Upper lobe of left lung (tissue), 6 donors: ENCODE results near the gene LHB. TPM values are rescaled to one million over a fixed set of nuclear protein-coding genes. Genes with fewer than 3 reads are reported as not detected.

Experiments
- ATAC-seq, 2 donors: fragments of 200-7000 bp; cut with Tn5 transposase; one replicate each; pipeline ENCODE4 v1.9.1; 2022; ENCODE audit warnings: mild to moderate bottlenecking in 2 of 2, moderate library complexity in 2 of 2; ENCODE audit not compliant: low FRiP score in 2 of 2
- DNase-seq, 2 donors: peaks; one replicate each; pipeline ENCODE4 v3.0.0-alpha.2; 2019 to 2020
- H3K27ac ChIP-seq, 4 donors: fragments of 200-600 bp; sonication (generic); one replicate each; pipeline ENCODE4 v1.5.1; 2016 to 2019
- H3K27me3 ChIP-seq, 4 donors: fragments of 200-600 bp; sonication (generic); one replicate each; pipeline ENCODE4 v1.5.1; 2017 to 2019
- H3K36me3 ChIP-seq, 4 donors: fragments of 200-600 bp; sonication (generic); one replicate each; pipeline ENCODE4 v1.5.1; 2016 to 2019
- H3K4me1 ChIP-seq, 4 donors: fragments of 200-600 bp; sonication (generic); one replicate each; pipeline ENCODE4 v1.5.1; 2018 to 2019
- H3K4me3 ChIP-seq, 4 donors: fragments of 200-600 bp; sonication (generic); one replicate each; pipeline ENCODE4 v1.5.1; 2017 to 2019; ENCODE audit warnings: mild to moderate bottlenecking in 2 of 4, moderate library complexity in 1 of 4
- H3K9me3 ChIP-seq, 4 donors: fragments of 200-600 bp; sonication (generic); one replicate each; pipeline ENCODE4 v1.5.1; 2018 to 2019
- CTCF ChIP-seq, 6 experiments: fragments of 450-650 bp in 4 of 6; fragments of 200-600 bp in 2 of 6; sonication (generic) in 2 of 6; IDR thresholded peaks; one replicate each; pipeline ENCODE4 v1.5.1; 2016 to 2019; ENCODE audit warnings: antibody characterized with exemption in 6 of 6
- EP300 ChIP-seq, 4 donors: sonication (generic); formaldehyde crosslinking; IDR thresholded peaks; one replicate each; pipeline ENCODE4 v1.5.1; 2017; ENCODE audit warnings: antibody characterized with exemption in 4 of 4, control low read depth in 2 of 4
- POLR2A ChIP-seq, 4 donors: fragments of 450-650 bp; IDR thresholded peaks; one replicate each; pipeline ENCODE4 v1.5.1; 2016 to 2017; ENCODE audit warnings: antibody characterized with exemption in 4 of 4, mild to moderate bottlenecking in 2 of 4
- POLR2AphosphoS5 ChIP-seq, 2 donors: sonication (generic); formaldehyde crosslinking; IDR thresholded peaks; one replicate each; pipeline ENCODE4 v1.5.1; 2017; ENCODE audit warnings: antibody characterized with exemption in 2 of 2
- WGBS, 2 donors: methylation state at CpG; one replicate each; pipeline ENCODE4 v1.1.5; 2017 to 2018; 5-methylcytosine and 5-hydroxymethylcytosine counted together
- total RNA-seq, 6 donors: library from RNA; depleted of rRNA in 4 of 6; stranded (reverse); fragments of >200 nt in 4 of 6; gene quantifications; one replicate each; pipeline versions ENCODE4 v1.1.0 to v1.2.1, GENCODE V29; 2016 to 2021
- donor health status: DM: no; HTN: no; CAD: no; lungs with moderate emphysema.
- donor health status: DM: no; HTN: yes; CAD: no; lungs with severe emphysema.

Gene LHB
- total RNA-seq, result under 1 TPM in 1 of 6 donors, not detected in 5; 0.77 TPM

- H3K27me3 ChIP-seq, result no peaks in the 10 kb centered on the region
- peaks cover 0 to 36% (median 14%) of the 10 kb centered on the region in 4 donors for H3K36me3 ChIP-seq
- WGBS, 2 donors, result 85 to 86% methylated on average over 12 to 15 of the region's 17 CpGs
- peak within 1 kb of the TSS in 3 of 4 donors; percentile 46 to 60 (median 51) for H3K4me3 ChIP-seq
- no peaks in the 10 kb centered on the region for H3K9me3 ChIP-seq
- H3K4me1 ChIP-seq, result peaks cover 15 to 27% (median 24%) of the 10 kb centered on the region in 4 donors
- no peak for ATAC-seq
- H3K27ac ChIP-seq, result peak within 1 kb of the TSS in 2 of 4 donors; percentile 11 to 37
- no peak for TF ChIP-seq POLR2A (IDR thresholded peaks at IDR 0.05)
- no peak for TF ChIP-seq POLR2AphosphoS5 (IDR thresholded peaks at IDR 0.05)
- TF ChIP-seq CTCF (IDR thresholded peaks at IDR 0.05), result no peak
- TF ChIP-seq EP300 (IDR thresholded peaks at IDR 0.05), result no peak
- DNase-seq, result peak in 1 of 2 donors; percentile 46
These were observed at the start of gene LHB for GRCh38 chr19:49017041-49017665. LHB (minus strand) TSS chr19:49017091; CDS start chr19:49017081, 10 bp downstream.

DNA sequence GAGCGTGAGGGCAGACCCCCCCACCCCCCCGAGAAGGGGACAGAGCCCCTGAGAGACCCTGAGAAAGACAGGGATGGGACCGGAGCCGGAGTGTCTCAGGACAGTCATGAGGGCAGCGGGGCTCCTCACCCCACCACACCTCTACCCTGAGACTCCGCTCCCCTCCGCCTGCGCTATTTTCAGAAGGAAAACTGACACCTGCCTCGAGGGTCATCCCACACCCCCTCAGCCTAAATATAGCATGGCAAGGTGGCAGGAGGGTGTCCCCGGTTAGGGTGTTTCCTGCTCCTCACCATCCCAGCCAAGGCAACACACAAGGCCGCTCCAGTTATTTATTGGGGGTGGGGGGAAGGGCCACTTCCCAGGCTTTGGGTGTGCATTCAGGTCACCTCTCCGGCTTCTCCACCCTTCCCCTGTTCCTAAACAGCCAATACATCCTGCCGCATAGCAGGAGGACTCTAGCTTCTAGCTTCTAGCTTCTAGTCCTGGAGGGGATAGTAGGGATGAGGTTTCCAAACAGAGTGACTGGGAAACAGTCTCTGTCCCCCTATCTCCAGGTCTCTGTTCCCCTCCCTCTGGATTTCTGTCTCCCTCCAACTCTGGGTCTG lies 49.1 kb upstream of the LHB start:
- peaks cover 7 to 10% (median 8%) of the 10 kb centered on the region in 4 donors for H3K4me1 ChIP-seq
- WGBS, 2 donors, result 55 to 57% methylated on average over 11 to 12 of the region's 13 CpGs
- ATAC-seq (no peak), DNase-seq (no peak)
- H3K9me3 ChIP-seq, result no peaks in the 10 kb centered on the region
- H3K4me3 ChIP-seq, result no peak overlapping the region
- H3K27ac ChIP-seq, result no peak overlapping the region
- H3K36me3 ChIP-seq, result no peaks in the 10 kb centered on the region
- TF ChIP-seq EP300 (IDR thresholded peaks at IDR 0.05), result no peak
- no peak for TF ChIP-seq POLR2AphosphoS5 (IDR thresholded peaks at IDR 0.05)
- TF ChIP-seq CTCF (IDR thresholded peaks at IDR 0.05), result no peak
- no peak for TF ChIP-seq POLR2A (IDR thresholded peaks at IDR 0.05)
- H3K27me3 ChIP-seq, result peaks cover 3 to 24% (median 9%) of the 10 kb centered on the region in 4 donors

DNA sequence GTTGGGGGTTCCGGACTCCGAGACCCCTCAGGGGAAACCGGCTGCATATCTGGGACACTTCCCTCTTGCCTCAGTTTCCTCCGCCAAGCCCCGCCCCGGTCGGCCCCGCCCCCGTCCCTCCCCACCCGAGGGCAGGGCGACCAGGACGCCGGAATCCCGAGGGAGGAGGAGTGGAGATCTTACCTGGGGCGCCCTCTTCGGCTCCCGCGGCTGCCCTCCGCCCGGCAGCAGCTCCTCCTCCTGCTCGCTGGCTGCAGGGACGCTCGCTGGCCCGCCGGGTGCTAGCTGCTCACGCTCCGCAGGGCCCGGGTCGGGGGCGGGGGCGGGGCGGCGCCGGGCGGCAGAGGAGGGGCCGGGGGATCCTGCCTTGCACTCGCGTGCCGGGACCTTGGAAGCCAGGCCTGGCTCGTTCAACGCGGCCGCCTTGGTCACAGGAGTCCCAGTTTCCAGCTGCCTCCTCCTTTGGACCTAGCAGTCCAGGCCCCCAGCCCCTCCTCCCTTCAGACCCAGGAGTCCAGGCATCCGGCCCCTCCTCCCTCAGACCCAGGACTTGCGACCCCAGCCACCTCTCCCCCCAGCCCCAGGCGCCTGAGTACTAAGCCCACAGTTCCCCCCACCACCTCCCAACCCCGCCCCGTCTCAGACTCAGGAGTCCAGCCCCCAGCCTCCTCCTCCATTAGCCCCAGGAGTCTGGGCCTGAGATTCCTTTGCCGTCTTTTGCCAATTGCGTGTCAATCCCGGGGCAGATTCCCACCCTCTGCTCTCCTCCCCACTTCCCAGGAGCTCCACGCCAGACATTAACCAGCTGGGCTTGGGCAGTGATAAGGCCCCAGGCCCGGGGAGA lies 48.1 kb upstream of the LHB start, which contains the start of gene NTF4:
NTF4 (minus strand) TSS at position 51 of the 844 bp plus-strand sequence. CDS start 2,821 bp downstream, outside the sequence.
- H3K36me3 ChIP-seq, result no peaks in the 10 kb centered on the region
- peaks cover 3 to 23% (median 9%) of the 10 kb centered on the region in 4 donors for H3K27me3 ChIP-seq
- H3K27ac ChIP-seq, result peak within 1 kb of the TSS; percentile 1 to 29 (median 10)
- peak within 1 kb of the TSS in 3 of 4 donors; percentile 26 to 36 (median 33) for H3K4me3 ChIP-seq
- 9 to 13% methylated on average over 22 to 30 of the region's 53 CpGs for WGBS, 2 donors
- no peaks in the 10 kb centered on the region for H3K9me3 ChIP-seq
- no peak for TF ChIP-seq POLR2AphosphoS5 (IDR thresholded peaks at IDR 0.05)
- no peak for TF ChIP-seq POLR2A (IDR thresholded peaks at IDR 0.05)
- no peak for TF ChIP-seq EP300 (IDR thresholded peaks at IDR 0.05)
- no peak for TF ChIP-seq CTCF (IDR thresholded peaks at IDR 0.05)
- peaks cover 7 to 10% (median 8%) of the 10 kb centered on the region in 4 donors for H3K4me1 ChIP-seq
- DNase-seq (peak; percentile 50 to 88), ATAC-seq (peak; percentile 19 to 44)

DNA sequence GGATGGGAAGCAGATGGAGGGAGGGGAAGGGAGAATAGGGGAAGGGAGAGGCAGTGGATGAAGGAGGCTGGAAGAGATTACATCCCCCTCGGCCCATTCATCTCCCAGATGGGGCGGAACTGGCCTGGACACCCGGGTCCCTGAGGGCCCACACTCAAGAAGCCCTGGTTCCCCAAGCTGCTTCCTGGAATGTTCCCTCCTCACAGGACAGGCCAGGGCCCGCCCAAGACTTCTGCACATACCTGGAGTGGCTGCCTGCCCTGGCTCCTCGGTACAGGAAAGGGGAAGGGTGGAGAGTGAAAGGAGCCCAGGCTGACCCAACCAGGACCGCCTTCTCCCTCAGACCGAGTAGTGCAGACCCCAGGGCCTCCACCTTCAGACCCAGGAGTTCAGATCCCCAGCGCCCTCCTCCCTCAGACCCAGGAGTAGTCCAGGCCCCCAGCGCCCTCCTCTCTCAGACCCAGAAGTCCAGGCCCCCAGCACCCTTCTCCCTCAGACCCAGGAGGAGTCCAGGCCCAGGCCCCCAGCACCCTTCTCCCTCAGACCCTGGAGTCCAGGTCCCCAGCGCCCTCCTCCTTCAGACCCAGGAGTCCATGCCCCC lies 47.2 kb upstream of the LHB start:
- ATAC-seq, result peak; percentile 34 to 75

More for the DNA sequence above, 47.2 kb upstream of the LHB start:
- peaks cover 3 to 19% (median 9%) of the 10 kb centered on the region in 4 donors for H3K27me3 ChIP-seq
- no peaks in the 10 kb centered on the region for H3K9me3 ChIP-seq
- 48 to 53% methylated on average over 6 to 10 of the region's 10 CpGs for WGBS, 2 donors
- H3K27ac ChIP-seq, result peak overlapping the region; percentile 1 to 29 (median 10)
- H3K4me3 ChIP-seq, result peak overlapping the region in 3 of 4 donors; percentile 26 to 36 (median 33)
- no peak for TF ChIP-seq POLR2AphosphoS5 (IDR thresholded peaks at IDR 0.05)
- TF ChIP-seq POLR2A (IDR thresholded peaks at IDR 0.05), result peak in 1 of 4 donors; percentile 20
- TF ChIP-seq CTCF (IDR thresholded peaks at IDR 0.05), result no peak
- no peak for TF ChIP-seq EP300 (IDR thresholded peaks at IDR 0.05)
- DNase-seq, result peak in 1 of 2 donors; percentile 57
- H3K4me1 ChIP-seq, result peaks cover 7 to 10% (median 8%) of the 10 kb centered on the region in 4 donors
- no peaks in the 10 kb centered on the region for H3K36me3 ChIP-seq
